Femur (tissue), 1 donor: ENCODE measurements around the gene PPARD.
"Not testable (repeated sequence)": the region's sequence is repeated elsewhere in the genome, so short reads cannot be mapped to it uniquely, and the experiment has no call there.

Experiments used
- DNase-seq: peaks from one replicate; pipeline ENCODE4 v3.0.0-alpha.2; 2017

Gene PPARD

DNA sequence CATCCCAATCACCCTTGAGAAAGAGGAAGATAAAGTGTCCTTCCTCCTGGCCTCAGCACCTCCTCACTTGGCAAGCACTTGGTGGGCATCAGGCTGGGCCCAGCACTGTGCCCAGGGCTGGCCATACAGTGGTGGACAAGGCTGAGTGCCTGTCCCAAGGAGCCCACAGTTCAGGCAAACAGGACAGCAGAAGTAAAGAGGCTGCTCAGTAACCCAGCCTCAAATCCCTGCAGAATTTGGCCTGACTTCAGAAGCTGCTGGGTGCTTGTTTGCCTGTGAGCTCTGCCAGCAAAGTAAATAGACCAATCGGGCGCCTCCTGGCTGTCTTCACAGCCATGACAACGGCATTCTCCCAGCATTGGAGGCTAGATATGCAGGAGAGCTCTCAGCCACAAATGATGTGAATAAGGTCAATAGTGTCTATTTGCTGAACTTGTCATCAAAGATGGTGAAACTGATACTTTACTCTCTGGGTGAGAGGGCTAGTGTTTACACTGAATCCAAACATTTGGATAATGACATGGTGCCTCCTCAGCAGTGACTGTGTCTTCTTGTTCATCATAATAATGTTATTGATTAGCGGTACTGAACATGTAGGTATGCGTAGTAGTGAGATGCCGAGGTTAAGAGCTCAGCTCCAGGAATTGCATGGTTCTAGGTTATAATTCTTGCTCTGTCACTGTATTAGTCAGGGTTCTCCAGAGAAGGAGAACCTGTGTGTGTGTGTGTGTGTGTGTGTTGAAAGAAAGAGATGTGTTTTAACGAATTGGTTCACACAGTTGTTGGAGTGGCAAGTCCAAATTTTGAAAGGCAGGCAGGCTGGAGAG lies 72.9 kb downstream of the PPARD start:
- peak; percentile 75 for DNase-seq

DNA sequence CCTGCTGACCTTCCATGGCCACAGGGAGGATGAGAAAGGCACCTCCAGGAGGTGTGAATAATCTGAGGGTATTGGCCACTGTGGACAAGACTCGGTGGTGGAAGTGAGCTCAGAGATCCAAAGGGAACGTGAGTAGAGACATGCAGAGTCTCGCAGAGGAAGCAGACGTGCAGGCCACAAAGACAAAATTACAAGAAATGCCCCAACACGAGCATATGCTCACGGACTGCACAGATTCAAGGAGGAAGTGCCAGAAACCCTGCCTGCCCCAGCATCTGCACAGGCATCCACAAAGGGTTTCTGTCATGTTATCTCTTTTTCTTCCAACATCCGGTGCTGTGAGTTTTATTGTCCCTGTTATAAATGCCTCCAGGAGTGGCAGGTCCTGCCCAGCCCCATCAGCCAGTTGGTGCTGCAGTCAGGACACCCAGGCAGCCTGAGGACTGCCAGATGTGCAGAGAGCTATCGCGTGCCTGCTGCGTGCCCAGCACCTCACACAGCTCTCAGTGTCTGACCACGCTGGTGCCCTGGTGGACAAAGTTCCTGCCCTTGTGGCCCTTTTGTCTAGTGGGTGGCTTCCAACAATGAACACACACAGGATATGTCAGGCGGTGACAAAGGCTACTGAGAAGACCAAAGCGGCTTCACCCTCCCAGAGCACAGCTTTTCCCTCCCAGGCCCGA lies 75.8 kb downstream of the PPARD start:
- DNase-seq, result no peak

DNA sequence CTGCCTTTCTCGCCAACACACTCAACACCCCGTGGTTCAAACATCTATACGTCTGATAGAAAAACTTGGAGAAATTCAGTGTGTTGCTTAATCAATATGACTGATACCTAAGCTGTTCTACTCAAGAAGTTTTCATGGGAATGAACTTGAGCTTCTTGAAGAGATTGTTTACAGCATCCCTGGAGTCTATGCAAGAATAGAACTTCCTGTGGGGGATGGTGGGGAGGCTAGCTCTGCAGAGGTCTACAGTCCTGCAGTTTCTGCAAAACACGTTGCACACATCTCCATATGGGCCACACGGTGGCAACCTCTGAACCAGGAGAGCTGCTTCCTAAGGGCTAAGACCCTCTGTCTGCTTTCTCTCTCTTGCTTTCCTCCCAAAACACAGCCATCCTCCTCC lies 77.1 kb downstream of the PPARD start:
- no peak for DNase-seq

DNA sequence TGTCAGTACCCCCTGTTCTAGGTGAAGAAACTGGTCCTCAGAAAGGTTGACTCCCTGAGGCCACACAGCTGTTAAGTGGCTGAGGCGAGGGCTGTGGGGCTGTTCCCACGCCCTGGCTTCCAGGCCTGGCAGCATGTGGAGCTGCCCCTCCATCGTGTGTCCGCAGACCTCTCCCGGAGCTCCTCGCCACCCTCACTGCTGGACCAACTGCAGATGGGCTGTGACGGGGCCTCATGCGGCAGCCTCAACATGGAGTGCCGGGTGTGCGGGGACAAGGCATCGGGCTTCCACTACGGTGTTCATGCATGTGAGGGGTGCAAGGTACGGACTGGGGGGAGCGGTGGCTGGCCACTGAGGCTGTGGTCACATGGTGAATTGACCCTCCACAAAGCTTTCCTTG lies 77.6 kb downstream of the PPARD start:
- no peak for DNase-seq

DNA sequence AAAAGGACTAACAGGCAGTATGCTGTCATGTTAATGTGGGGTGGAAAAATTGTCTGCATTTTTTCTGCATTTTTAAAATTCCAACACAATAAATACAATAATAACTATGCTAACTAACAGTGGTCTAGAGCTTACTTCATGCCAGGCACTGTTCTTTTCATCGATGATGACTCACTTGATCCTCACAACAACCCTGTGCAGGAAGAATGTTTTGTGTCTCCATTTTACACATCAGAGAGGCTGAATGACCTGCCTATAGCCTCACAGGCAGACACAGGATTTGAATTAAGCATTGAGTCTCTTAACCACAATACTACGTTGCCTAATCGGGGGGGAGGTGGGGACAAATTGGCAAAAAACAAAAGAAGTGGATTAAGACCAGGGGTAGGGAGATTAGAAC lies 82.9 kb downstream of the PPARD start:
- DNase-seq, result no peak

DNA sequence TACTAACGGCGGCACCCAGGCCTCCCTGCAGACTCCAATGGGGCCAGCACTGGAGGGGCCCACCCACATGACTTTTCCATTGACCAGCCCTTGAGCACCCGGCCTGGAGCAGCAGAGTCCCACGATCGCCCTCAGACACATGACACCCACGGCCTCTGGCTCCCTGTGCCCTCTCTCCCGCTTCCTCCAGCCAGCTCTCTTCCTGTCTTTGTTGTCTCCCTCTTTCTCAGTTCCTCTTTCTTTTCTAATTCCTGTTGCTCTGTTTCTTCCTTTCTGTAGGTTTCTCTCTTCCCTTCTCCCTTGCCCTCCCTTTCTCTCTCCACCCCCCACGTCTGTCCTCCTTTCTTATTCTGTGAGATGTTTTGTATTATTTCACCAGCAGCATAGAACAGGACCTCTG lies 83.7 kb downstream of the PPARD start:
- DNase-seq, result no peak

DNA sequence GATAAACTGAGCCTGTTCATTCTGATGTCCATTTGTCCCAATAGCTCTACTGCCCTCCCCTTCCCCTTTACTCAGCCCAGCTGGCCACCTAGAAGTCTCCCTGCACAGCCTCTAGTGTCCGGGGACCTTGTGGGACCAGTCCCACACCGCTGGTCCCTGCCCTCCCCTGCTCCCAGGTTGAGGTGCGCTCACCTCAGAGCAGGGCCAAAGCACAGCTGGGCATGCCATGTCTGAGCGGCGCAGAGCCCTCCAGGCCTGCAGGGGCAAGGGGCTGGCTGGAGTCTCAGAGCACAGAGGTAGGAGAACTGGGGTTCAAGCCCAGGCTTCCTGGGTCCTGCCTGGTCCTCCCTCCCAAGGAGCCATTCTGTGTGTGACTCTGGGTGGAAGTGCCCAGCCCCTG lies 85.1 kb downstream of the PPARD start:
- DNase-seq, result no peak

DNA sequence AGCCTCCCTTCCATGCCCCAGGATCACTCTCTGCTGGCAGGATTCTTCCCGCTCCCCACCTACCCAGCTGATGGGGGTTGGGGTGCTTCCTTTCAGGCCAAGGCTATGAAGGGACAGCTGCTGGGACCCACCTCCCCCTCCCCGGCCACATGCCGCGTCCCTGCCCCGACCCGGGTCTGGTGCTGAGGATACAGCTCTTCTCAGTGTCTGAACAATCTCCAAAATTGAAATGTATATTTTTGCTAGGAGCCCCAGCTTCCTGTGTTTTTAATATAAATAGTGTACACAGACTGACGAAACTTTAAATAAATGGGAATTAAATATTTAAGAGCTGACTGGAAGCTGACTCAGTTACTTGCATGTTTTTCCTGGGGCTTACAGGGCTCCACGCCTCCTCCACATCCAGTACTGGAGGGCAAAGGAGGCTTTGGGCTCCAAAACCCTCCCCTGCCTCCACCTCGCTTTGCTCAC lies 85.5 kb downstream of the PPARD start:
- no peak for DNase-seq

DNA sequence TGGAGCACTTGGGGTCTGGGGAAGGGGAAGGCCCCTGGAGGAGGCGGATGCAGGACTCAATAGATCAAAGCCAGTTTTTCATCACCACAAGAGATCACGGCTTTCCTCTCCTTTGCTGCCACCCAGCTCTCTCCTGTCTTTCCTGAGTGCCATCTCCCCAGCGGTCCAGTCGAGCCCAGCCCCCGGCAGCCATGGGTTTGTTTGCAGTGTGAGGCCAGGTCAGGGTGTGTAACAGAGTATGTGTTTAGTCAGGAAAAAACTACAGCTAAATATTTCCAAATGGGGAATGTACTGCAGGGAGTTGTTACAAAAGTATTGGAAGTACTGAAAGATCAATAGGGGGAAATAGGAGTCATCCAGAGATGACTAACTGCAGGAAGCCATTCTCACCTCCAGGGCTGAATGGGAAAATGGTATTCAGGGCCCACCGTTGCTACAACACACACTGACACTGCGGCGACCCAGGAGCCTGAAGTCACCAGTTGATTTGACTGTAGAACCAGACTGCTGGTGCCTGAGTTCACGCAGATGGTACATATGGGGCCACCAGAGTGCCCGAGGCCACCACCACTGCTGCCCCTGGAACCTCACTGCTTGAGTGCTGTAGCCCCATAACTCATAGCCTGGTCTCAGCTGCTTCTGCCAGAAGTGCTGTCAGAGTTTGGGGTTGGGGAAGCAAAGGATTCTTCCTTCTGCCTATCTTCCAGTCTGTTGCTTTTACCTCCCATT lies 86.2 kb downstream of the PPARD start:
- no peak for DNase-seq

DNA sequence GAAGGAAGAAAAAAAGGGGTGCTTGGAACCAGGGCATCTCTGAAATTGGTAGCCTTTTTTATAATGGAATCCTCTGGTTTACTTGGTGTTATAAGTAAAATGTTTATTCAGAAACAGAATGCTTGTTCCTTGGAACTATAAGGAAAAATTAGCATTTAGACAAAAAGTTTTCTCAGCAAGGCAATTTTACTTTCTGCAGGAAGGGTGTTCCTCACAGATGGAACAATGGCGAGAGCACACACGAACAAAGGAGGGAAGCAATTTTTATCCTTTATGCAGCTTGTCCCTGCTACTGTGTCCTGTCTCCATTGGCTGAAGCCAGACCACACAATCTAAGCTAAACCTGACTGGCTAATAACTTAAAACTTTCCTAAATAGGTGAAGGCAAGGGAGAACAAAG lies 87.1 kb downstream of the PPARD start:
- no peak for DNase-seq

DNA sequence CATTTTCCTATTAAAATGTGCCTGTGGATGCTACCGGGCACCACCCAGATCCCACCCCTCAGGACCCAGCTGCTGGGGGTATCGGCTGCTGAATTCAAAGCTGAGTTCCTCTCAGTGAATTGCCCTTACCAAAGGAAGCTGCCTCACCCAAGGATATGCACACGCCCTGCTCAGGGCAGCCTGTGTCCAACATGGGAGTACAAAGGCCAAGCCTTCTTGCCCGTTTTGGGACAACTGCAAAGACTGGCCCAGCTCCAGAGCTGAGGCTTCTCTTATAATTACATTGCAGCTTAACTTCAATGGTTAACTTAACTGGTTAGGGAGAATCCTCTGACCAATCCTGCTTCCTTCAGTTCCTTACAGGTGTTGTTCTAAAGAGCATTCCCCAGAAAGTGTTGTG lies 89.9 kb downstream of the PPARD start:
- no peak for DNase-seq

DNA sequence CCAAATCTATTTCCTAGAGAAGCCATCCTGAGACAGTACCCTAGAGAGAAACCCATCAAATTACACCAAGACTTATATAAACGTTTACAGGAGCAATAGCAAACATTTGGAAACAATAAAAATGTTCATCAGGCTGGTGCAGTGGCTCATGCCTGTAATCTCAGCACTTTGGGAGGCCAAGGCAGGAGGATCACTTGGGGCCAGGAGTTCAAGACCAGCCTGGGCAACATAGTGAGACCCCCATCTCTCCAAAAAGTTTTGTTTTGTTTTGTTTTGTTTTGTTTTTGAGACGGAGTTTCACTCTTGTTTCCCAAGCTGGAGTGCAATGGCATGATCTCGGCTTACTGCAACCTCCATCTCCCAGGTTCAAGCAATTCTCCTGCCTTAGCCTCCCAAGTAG lies 90.3 kb downstream of the PPARD start:
- not testable (repeated sequence) for DNase-seq

DNA sequence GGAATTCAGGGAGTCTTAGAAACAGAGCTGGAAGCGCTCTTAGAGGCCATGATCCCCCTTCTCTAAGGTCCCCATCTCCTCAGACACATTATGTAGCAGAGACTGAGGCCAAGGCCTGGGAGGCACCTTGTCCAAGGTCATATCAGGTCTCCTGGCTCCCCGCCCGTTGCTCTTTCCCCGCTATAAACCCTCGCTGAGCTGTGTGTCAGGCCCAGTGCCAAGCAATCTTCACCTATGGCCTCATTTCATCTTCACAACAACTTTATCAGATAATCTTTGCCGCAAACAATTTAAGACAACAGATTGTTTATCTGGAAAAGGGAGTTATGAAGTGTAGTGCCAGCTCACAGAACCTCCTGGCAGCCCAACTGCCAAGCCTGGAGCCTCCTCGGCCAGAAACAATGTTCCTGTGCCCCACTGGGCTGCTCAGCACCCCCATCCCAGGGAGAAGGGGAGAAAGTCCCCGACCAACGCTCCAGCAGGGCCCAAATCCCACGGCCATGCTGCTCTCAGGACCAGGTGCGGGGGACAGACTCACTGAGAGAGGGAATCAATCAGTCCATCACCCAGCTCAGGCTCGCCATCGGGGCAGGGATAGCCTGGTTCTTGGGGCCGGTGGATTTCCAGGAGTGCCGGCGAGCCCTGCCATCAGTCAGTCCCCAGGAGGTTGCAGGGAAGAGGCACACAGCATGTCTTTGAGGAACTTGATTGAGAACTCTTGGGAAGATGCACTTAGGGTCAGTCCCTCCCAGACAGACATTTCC lies 92.9 kb downstream of the PPARD start:
- no peak for DNase-seq

DNA sequence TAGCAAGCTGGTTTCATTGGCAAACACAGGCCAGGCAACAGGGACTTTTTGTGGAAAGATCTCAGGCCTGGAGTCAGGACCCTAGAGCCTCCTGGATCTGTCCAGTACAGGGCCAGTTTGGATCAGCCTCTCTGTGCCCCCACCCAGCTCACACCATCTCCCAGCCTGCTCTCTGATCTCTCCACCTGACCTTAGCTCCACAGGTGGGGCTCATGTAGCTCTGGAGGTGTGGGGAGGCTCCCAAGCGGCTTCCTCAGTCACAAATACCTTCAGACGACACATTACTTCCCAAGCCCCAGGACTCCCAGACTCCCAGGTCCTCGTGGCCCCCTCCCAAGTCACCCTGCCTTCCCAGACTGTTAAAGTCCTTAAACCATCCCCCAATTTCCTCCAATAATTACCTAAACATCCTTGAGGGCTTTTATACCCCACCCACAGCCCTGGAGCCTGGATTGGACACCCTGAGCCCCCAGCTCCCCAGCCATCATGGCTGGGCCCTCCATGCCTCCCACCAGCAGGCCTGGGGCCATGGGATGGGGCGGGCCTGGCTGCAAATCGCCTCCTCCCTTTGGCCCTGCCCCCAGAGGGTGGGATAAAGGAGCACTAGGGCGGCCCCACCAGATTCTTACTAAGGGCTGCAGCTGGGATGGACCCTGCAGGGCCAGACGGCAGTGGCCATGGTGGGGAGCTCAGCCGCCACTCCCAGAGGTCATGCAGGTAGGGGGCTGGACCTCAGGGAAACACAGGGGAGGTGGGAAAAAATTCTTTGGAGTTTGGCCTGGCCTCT lies 93.9 kb downstream of the PPARD start:
- DNase-seq, result no peak

DNA sequence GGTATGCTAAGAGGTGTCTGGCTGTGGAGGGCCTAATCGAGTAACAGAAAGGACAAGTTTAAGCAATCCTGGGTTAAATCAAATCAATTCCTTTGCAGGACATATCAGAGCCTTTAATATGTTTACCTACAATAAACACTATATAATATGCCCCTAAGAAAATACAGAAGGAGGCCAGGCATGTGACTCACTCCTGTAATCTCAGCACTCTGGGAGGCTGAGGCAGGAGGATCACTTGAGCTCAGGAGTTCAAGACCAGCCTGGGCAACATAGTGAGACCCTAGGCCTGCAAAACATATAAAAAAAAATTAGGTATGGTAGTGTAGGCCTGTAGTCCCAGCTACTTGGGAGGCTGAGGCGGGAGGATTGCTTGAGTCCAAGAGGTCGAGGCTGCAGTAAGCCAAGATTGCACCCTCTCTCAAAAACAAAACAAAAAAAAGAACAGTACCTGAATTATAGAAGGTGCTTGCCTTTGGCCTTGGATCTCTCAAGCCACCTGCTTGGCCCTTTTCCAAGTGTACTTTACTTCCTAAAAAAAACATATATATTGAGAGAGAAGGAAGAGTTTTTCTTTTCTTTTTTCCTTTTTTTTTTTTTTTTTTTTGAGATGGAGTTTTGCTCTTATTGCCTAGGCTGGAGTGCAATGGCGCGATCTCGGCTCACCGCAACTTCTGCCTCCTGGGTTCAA lies 96.2 kb downstream of the PPARD start:
- DNase-seq, result not testable (repeated sequence)

DNA sequence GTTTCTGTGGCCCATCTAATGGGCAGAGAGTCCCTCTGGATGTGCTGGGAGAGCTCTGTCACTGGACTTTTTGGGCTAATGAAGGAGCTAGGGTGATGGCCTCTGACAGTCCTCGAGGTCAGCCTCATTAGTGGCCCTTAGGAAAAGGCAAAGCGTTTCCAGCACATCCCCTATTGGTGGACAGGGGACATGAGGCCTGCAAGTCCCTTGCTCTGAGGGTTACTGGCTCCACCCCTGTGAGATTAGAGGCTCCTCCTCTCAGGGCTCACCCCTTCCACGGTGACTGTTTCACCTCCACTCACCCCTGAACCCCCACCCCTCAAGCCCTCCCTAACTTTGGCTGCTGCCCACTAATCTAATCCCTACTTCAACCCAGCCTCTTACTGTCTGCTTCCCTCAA lies 97.0 kb downstream of the PPARD start:
- DNase-seq, result no peak

DNA sequence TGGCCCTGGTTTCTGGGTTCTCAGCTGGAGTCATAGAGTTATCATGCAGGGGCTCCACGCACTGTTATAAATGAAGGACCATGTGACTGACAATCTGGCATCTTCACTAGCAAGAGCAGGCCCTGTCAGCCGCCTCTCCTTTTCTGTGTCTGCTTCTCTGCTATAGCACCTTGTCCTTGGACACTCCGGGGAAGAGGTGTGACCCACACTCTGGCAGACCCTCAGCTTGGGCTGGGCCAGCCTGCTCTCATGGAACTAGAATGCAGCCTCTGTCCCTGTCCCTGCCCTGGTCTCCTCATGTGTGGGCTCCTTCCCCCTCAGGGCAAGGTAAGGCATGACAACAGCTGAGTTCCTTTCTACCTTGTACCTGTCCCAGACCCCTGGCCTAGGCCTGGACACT lies 98.8 kb downstream of the PPARD start:
- DNase-seq, result no peak

DNA sequence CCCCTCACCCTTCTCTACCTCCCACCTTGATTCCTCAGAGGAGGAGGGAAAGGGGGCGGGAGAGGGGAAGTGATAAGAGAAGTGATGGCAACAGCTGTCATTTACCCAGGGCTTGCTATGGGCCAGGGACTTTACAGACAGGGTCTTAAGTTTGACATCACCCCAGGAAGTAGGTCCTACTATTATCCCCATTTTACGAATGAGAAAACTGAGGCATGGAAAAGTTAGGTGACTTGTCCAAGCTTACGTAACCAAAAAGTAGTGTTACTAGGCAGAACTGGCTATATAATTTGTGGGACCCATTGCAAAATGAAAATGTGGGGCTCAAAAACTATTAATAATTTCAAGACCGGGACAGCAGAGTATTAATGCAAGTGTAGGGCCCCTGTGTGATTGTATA lies 99.3 kb downstream of the PPARD start:
- DNase-seq, result no peak

DNA sequence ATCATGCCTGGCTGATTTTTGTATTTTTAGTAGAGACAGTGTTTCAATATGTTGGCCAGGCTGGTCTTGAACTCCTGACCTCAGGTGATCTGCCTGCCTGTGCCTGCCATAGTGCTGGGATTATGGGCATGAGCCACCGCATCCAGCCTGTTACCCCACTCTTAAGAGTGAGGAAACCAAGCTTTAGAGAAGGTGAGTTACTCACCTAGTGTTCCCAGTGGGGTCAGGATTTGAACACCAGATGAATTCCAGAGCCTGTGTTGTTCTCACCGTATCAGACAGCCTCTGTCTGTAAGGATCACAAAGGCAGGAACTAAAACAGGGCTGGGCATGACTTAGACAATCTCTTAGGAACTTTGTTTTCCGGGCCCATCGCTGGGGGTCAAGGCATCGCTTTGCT lies 100.3 kb downstream of the PPARD start:
- no peak for DNase-seq

DNA sequence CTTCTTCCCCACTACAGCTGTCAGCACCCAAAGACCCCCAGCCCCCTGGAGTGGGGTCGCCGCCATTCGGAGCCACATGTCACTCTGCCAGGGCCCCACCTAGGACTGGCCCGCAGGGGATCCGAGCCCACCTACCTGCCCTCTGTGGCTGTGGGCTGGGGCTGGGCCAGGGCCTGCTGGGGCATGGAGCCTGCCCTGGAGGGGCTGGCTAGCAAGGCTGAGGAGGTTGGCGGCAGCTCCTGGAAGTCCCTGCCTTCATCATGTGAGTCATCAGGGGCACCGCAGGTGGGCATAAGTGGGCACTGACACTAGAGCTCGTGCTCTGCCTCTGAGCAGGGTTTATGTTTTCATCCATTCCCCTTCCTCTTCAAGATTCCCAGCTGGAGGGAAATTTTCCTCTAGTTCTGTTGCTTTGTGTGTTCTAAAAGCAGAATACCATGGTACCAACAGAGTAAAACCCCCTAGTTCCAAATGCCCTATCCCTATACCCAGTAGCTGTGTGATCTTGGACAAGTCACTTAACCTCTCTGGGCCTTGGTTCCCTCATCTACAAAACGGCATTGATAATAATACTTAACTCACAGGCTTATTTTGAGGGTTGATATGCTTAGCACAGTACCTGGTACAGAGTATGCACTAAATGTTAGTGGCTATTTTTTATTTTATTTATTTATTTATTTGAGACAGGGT lies 101.1 kb downstream of the PPARD start:
- no peak for DNase-seq

DNA sequence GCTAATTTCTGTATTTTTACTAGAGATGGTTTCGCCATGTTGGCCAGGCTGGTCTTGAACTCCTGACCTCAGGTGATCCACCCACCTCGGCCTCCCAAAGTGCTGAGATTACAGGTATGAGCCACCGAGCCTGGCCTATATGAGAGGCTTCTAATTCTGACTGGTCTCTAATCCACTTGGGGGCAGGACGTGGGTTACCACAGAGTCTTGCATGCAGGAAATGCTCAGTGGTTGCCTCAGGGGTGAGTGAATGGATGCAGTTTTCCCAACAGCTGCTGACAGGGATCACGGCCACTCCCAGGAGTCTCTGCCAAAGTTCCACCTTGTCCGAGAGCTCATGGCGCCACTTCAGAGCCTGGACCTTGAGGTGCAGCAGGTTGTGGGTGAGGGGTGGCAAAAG lies 103.3 kb downstream of the PPARD start:
- no peak for DNase-seq
